IMR-90 (cell line): ENCODE measurements around the gene CRIM1. TPM values are rescaled to one million over a fixed set of nuclear protein-coding genes. Genes with fewer than 3 reads are reported as not detected.

ENCODE experiments used
- ATAC-seq: fragments of 200-7000 bp; cut with Tn5 transposase; 2 replicates; pipeline ENCODE4 v1.9.1; 2020; ENCODE audit warnings: low read depth, mild to moderate bottlenecking, moderate library complexity
- BruUV-seq: library from RNA; stranded (reverse); fragments of 400-500 nt; replicated peaks from 2 replicates; lab custom pipeline; 2021; lab: Mats Ljungman, UMichigan
- CTCF ChIA-PET: fragments of 300-600 bp; formaldehyde crosslinking; extraction: SDS; loops from one replicate; lab custom pipeline; 2021; ENCODE audit warnings: antibody characterized with exemption; lab: Yijun Ruan, JAX
- POLR2A ChIA-PET: fragments of 300-600 bp; sonication (Branson Sonifier 250); formaldehyde crosslinking; loops from one replicate; lab custom pipeline; 2022; ENCODE audit warnings: antibody characterized with exemption; ENCODE audit not compliant: unreplicated experiment; lab: Charles Lee
- DNase-seq: peaks from one replicate; pipeline ENCODE4 v3.0.0; 2013
- H2AFZ ChIP-seq: replicated peaks from 2 replicates; pipeline ENCODE3; 2013; ENCODE audit warnings: low read length, mild to moderate bottlenecking; ENCODE audit not compliant: poor library complexity
- H2AK5ac ChIP-seq: 2 replicates; pipeline ENCODE4 v1.6.1; 2013; ENCODE audit warnings: low read depth, low read length, inconsistent platforms
- H2AK9ac ChIP-seq: replicated peaks from 2 replicates; pipeline ENCODE3; 2013; ENCODE audit warnings: mild to moderate bottlenecking, low read depth, low read length, moderate library complexity; ENCODE audit not compliant: poor library complexity
- H2BK120ac ChIP-seq: 2 replicates; pipeline ENCODE4 v1.6.1; 2013; ENCODE audit warnings: low read depth, low read length, inconsistent platforms
- H2BK15ac ChIP-seq: 3 replicates; pipeline ENCODE4 v1.6.1; 2013; ENCODE audit warnings: low read depth, low read length, inconsistent platforms
- H2BK20ac ChIP-seq: 2 replicates; pipeline ENCODE4 v1.6.1; 2013; ENCODE audit warnings: low read depth, mild to moderate bottlenecking, inconsistent platforms, low read length, moderate library complexity
- H2BK5ac ChIP-seq: 2 replicates; pipeline ENCODE4 v1.6.1; 2013; ENCODE audit warnings: mild to moderate bottlenecking, low read depth, low read length, inconsistent platforms; ENCODE audit not compliant: poor library complexity, severe bottlenecking
- H3K14ac ChIP-seq: replicated peaks from 2 replicates; pipeline ENCODE4 v1.6.1; 2013; ENCODE audit warnings: low read depth, low read length, inconsistent platforms
- H3K18ac ChIP-seq: 2 replicates; pipeline ENCODE4 v1.6.1; 2013; ENCODE audit warnings: low read depth, low read length, control low read depth
- H3K23ac ChIP-seq: 2 replicates; pipeline ENCODE4 v1.6.1; 2013; ENCODE audit warnings: low read depth, low read length, inconsistent platforms
- H3K27ac ChIP-seq: 2 replicates; pipeline ENCODE4 v1.5.1; 2013; ENCODE audit warnings: mild to moderate bottlenecking, control low read depth, low read length; ENCODE audit not compliant: insufficient read depth
- H3K27me3 ChIP-seq: 2 replicates; pipeline ENCODE4 v1.6.1; 2013; ENCODE audit warnings: low read length; ENCODE audit not compliant: control insufficient read depth, insufficient read depth
- H3K36me3 ChIP-seq: 2 replicates; pipeline ENCODE4 v1.6.1; 2013; ENCODE audit warnings: low read length, mixed read lengths; ENCODE audit not compliant: control insufficient read depth, insufficient read depth
- H3K4ac ChIP-seq: 2 replicates; pipeline ENCODE4 v1.6.1; 2013; ENCODE audit warnings: low read depth, low read length, inconsistent platforms
- H3K4me1 ChIP-seq: 2 replicates; pipeline ENCODE4 v1.6.1; 2013; ENCODE audit warnings: low read length, mixed read lengths; ENCODE audit not compliant: control insufficient read depth, insufficient read depth
- H3K4me2 ChIP-seq: 2 replicates; pipeline ENCODE4 v1.6.1; 2013; ENCODE audit warnings: low read depth, mild to moderate bottlenecking, control low read depth, low read length, moderate library complexity
- H3K4me3 ChIP-seq: 2 replicates; pipeline ENCODE4 v1.5.1; 2013; ENCODE audit warnings: low read depth, mild to moderate bottlenecking, control low read depth, low read length, moderate library complexity; ENCODE audit not compliant: insufficient read depth
- H3K56ac ChIP-seq: 2 replicates; pipeline ENCODE4 v1.6.1; 2013; ENCODE audit warnings: low read length, inconsistent platforms; ENCODE audit not compliant: insufficient read depth; ENCODE audit errors: extremely low read depth
- H3K79me1 ChIP-seq, 2 experiments: 2 replicates each; pipeline ENCODE4 v1.6.1; 2013; ENCODE audit warnings: low read length in 2 of 2, inconsistent platforms in 1 of 2, low read depth in 1 of 2
- H3K9ac ChIP-seq: 2 replicates; pipeline ENCODE4 v1.6.1; 2013; ENCODE audit warnings: low read depth, low read length, control low read depth
- H3K9me1 ChIP-seq: 2 replicates; pipeline ENCODE4 v1.6.1; 2013; ENCODE audit warnings: low read length, inconsistent platforms; ENCODE audit not compliant: insufficient read depth
- H3K9me3 ChIP-seq: 2 replicates; pipeline ENCODE4 v1.6.1; 2013; ENCODE audit warnings: low read length; ENCODE audit not compliant: control insufficient read depth, insufficient read depth
- H4K20me1 ChIP-seq: 2 replicates; pipeline ENCODE4 v1.6.1; 2013; ENCODE audit warnings: low read length, inconsistent platforms; ENCODE audit not compliant: insufficient read depth
- H4K5ac ChIP-seq: 2 replicates; pipeline ENCODE4 v1.6.1; 2013; ENCODE audit warnings: mild to moderate bottlenecking, low read depth, low read length, control low read depth
- H4K8ac ChIP-seq, 2 experiments: 2 replicates each; pipeline ENCODE4 v1.6.1; 2013; ENCODE audit warnings: low read depth in 2 of 2, low read length in 2 of 2, control low read depth in 1 of 2, inconsistent platforms in 1 of 2
- H4K91ac ChIP-seq: 2 replicates; pipeline ENCODE4 v1.6.1; 2013; ENCODE audit warnings: low read depth, low read length, inconsistent platforms; ENCODE audit not compliant: insufficient read depth
- BHLHE40 ChIP-seq: fragments of 150-350 bp; IDR thresholded peaks from 2 replicates; pipeline ENCODE4 v1.6.1; 2016; ENCODE audit warnings: mild to moderate bottlenecking, low read depth, low read length
- RFX5 ChIP-seq: IDR thresholded peaks from 2 replicates; pipeline ENCODE4 v1.8.0; 2012; ENCODE audit warnings: low read depth, mild to moderate bottlenecking, low read length, moderate library complexity
- WGBS, 2 experiments: methylation state at CpG; one replicate each; pipeline versions ENCODE4 v1.1.5 to v1.1.7; 2013; ENCODE audit warnings: missing lambda C conversion rate in 2 of 2; ENCODE audit not compliant: insufficient read length in 1 of 2; ENCODE audit errors: extremely low coverage in 2 of 2; 5-methylcytosine and 5-hydroxymethylcytosine counted together
- dilution Hi-C: fragments of 300-500 bp; cut with HindIII; formaldehyde crosslinking; loops from one replicate; pipeline ENCODE4 v1.14.3; 2018; ENCODE audit warnings: low sequenced_read_pairs; ENCODE audit not compliant: unreplicated experiment
- in situ Hi-C: fragments of 300-500 bp; cut with MboI; formaldehyde crosslinking; loops from 3 replicates; pipeline ENCODE4 v1.14.3; 2019; ENCODE audit warnings: low sequenced_read_pairs, inconsistent platforms, mixed read lengths
- intact Hi-C: fragments of 100-400 bp; cut with micrococcal nuclease; formaldehyde crosslinking; loops from 2 replicates; pipeline ENCODE4 v1.10.0; 2022
- polyA plus RNA-seq, 3 experiments: library from polyadenylated mRNA; depleted of rRNA; stranded (reverse); fragments of >200 nt; gene quantifications; 2 replicates each; pipeline ENCODE4 v1.2.3, GENCODE V29; 2012; ENCODE audit warnings: low replicate concordance in 1 of 3
- total RNA-seq: library from RNA; depleted of rRNA; stranded (reverse); fragments of >200 nt; gene quantifications from 2 replicates; pipeline ENCODE4 v1.2.3, GENCODE V29; 2012

Gene CRIM1
- total and polyA plus RNA-seq, 2 of the 4 experiments (the other 2 are of a cell fraction), result 285 to 490 TPM

- Histone ChIP-seq H3K56ac (no peak overlapping the region), H4K5ac (no peak overlapping the region), H3K9me1 (peaks cover 33% of the 10 kb centered on the region), H2AFZ (no peak overlapping the region), H3K9me3 (no peaks in the 10 kb centered on the region), H3K4me1 (peaks cover 34% of the 10 kb centered on the region), H3K14ac (no peak overlapping the region), H2BK15ac (no peak overlapping the region), H3K4me3 (no peak overlapping the region), H4K91ac (no peak overlapping the region), H3K79me1 (peaks cover 22 to 72% of the 10 kb centered on the region in 2 experiments), H2BK5ac (peak overlapping the region; percentile 28), H3K27me3 (no peaks in the 10 kb centered on the region), H2AK9ac (no peak overlapping the region), H3K27ac (no peak overlapping the region), H3K4me2 (no peak overlapping the region), H2AK5ac (no peak overlapping the region), H4K20me1 (peaks cover 88% of the 10 kb centered on the region), H3K18ac (no peak overlapping the region), H3K23ac (no peak overlapping the region), H3K36me3 (peaks cover 9% of the 10 kb centered on the region), H4K8ac (no peak overlapping the region), H3K9ac (no peak overlapping the region), H2BK120ac (no peak overlapping the region), H2BK20ac (no peak overlapping the region), H3K4ac (no peak overlapping the region)
- in situ Hi-C loops (no loop called here), intact Hi-C loops (no loop called here), dilution Hi-C loops (no loop called here)
- WGBS, 2 experiments, result no CpG with 5 or more reads among the region's 3 CpGs
- ChIA-PET CTCF (no interaction called here), POLR2A (interaction anchor here (0.7 kb wide), 1 partner anchor 9 kb away, joined by 3 read pairs; no protein-coding TSS in a partner anchor)
- BruUV-seq, result no TSS peak
- no peak for ATAC-seq
- TF ChIP-seq BHLHE40 (peak; percentile 41; the same call in 1 of the 2 replicates), RFX5 (no peak)
- no peak for DNase-seq
Measured at GRCh38 chr2:36404318-36404717, 48.7 kb downstream of the CRIM1 start.
